Bone marrow (tissue), 2 donors: ENCODE data around the gene RHBDD1.

Source experiments
- DNase-seq, 2 donors: peaks; one replicate each; lab custom pipeline; 2025; lab: John Stamatoyannopoulos, UW

RHBDD1 gene

GRCh38 chr2:226845386-226846116, 9.7 kb downstream of the RHBDD1 start:
- DNase-seq = no peak

- DNase-seq = no peak
Measured at GRCh38 chr2:226847090-226847489, 11.2 kb downstream of the RHBDD1 start.

GRCh38 chr2:226847511-226847910, 11.7 kb downstream of the RHBDD1 start:
- DNase-seq = no peak

GRCh38 chr2:226849349-226849748, 13.5 kb downstream of the RHBDD1 start:
- no peak for DNase-seq

GRCh38 chr2:226850024-226850423, 14.2 kb downstream of the RHBDD1 start:
- no peak for DNase-seq

- no peak for DNase-seq
Measured at GRCh38 chr2:226855787-226856186, 19.9 kb downstream of the RHBDD1 start.

- DNase-seq = no peak
Measured at GRCh38 chr2:226860087-226860486, 24.2 kb downstream of the RHBDD1 start.

GRCh38 chr2:226862623-226863022, 26.8 kb downstream of the RHBDD1 start:
- no peak for DNase-seq

GRCh38 chr2:226865273-226865672, 29.4 kb downstream of the RHBDD1 start:
- DNase-seq = no peak

- DNase-seq = no peak
Measured at GRCh38 chr2:226865710-226866109, 29.9 kb downstream of the RHBDD1 start.

- DNase-seq = no peak
Measured at GRCh38 chr2:226868331-226869162, 32.7 kb downstream of the RHBDD1 start.

- no peak for DNase-seq
Measured at GRCh38 chr2:226869371-226869770, 33.5 kb downstream of the RHBDD1 start.

GRCh38 chr2:226873051-226873620, 37.3 kb downstream of the RHBDD1 start:
- DNase-seq = no peak

- DNase-seq = no peak
Measured at GRCh38 chr2:226873826-226874225, 38.0 kb downstream of the RHBDD1 start.

GRCh38 chr2:226874749-226875148, 38.9 kb downstream of the RHBDD1 start:
- no peak for DNase-seq

- DNase-seq = no peak
Measured at GRCh38 chr2:226875438-226876225, 39.8 kb downstream of the RHBDD1 start.

GRCh38 chr2:226877491-226877890, 41.6 kb downstream of the RHBDD1 start:
- no peak for DNase-seq

GRCh38 chr2:226881287-226881686, 45.4 kb downstream of the RHBDD1 start:
- DNase-seq = no peak

GRCh38 chr2:226882606-226883005, 46.8 kb downstream of the RHBDD1 start:
- no peak for DNase-seq

GRCh38 chr2:226883296-226883795, 47.5 kb downstream of the RHBDD1 start:
- no peak for DNase-seq

GRCh38 chr2:226884166-226884565, 48.3 kb downstream of the RHBDD1 start:
- no peak for DNase-seq
